Measurements from ENCODE around the gene RPL32. TPM values are rescaled to one million over a fixed set of nuclear protein-coding genes. Genes with fewer than 3 reads are reported as not detected.

Gene RPL32
- polyA plus RNA-seq, 3 donors, result 932 to 1,052 (median 942) TPM

GRCh38 chr3:12797892-12798558 is 43.3 kb downstream of the RPL32 start:
- H3K4me3 Mint-ChIP-seq, result peak overlapping the region in 1 of 2 donors; percentile 55
- Histone ChIP-seq H3K4me1 (ENCODE audit: control insufficient read depth in 1 of 2, insufficient read depth in 2 of 2, low read length in 2 of 2) (peaks cover 8 to 11% of the 10 kb centered on the region in 2 donors), H3K27me3 (ENCODE audit: control insufficient read depth in 2 of 2, insufficient read depth in 2 of 2, low read length in 2 of 2) (peaks cover 8 to 18% of the 10 kb centered on the region in 2 donors), H2AFZ (ENCODE audit: insufficient read depth, low read depth, low read length, poor library complexity, severe bottlenecking) (no peak overlapping the region), H3K4me2 (replicated peaks; ENCODE audit: extremely low read depth, low read length, poor library complexity, severe bottlenecking) (no peak overlapping the region), H3K27ac (ENCODE audit: low read depth in 1 of 2, low read length in 2 of 2) (no peak overlapping the region), H4K20me1 (ENCODE audit: insufficient read depth, low read length) (no peaks in the 10 kb centered on the region), H3K36me3 (replicated peaks in 1 of 2; ENCODE audit: control insufficient read depth in 1 of 2, insufficient read depth in 2 of 2, low read length in 2 of 2) (no peaks in the 10 kb centered on the region), H3K79me2 (ENCODE audit: insufficient read depth, low read length) (no peaks in the 10 kb centered on the region), H3K4me3 (replicated peaks in 1 of 3; ENCODE audit: low read depth in 2 of 3, low read length in 3 of 3) (no peak overlapping the region), H3K9ac (ENCODE audit: insufficient read depth, low read length, poor library complexity, severe bottlenecking) (no peak overlapping the region), H3K9me3 (replicated peaks in 1 of 2; ENCODE audit: control insufficient read depth in 1 of 2, insufficient read depth in 1 of 2, low read length in 2 of 2) (no peaks in the 10 kb centered on the region)
- no peak overlapping the region for H3K27ac Mint-ChIP-seq
- DNase-seq, result no peak
- H3K27me3 Mint-ChIP-seq (ENCODE audit: low read depth in 3 of 3), result peaks cover 24 to 41% (median 36%) of the 10 kb centered on the region in 3 donors
- WGBS (ENCODE audit: insufficient coverage), result 71% methylated on average over 4 of the region's 8 CpGs
- intact Hi-C loops (cut with micrococcal nuclease), result no loop called here
- H3K9me3 Mint-ChIP-seq, result peaks cover 0 to 9% (median 2%) of the 10 kb centered on the region in 7 donors
- no peak for TF ChIP-seq CTCF (IDR thresholded peaks at IDR 0.05)
- H3K36me3 Mint-ChIP-seq, result no peaks in the 10 kb centered on the region
- peaks cover 10% of the 10 kb centered on the region for H3K4me1 Mint-ChIP-seq

- DNase-seq, result no peak
- Histone ChIP-seq H3K9me3 (replicated peaks in 1 of 2; ENCODE audit: control insufficient read depth in 1 of 2, insufficient read depth in 1 of 2, low read length in 2 of 2) (no peaks in the 10 kb centered on the region), H3K4me3 (replicated peaks in 1 of 3; ENCODE audit: low read depth in 2 of 3, low read length in 3 of 3) (no peak overlapping the region), H3K9ac (ENCODE audit: insufficient read depth, low read length, poor library complexity, severe bottlenecking) (no peak overlapping the region), H4K20me1 (ENCODE audit: insufficient read depth, low read length) (no peaks in the 10 kb centered on the region), H2AFZ (ENCODE audit: insufficient read depth, low read depth, low read length, poor library complexity, severe bottlenecking) (peak overlapping the region; percentile 79), H3K4me2 (replicated peaks; ENCODE audit: extremely low read depth, low read length, poor library complexity, severe bottlenecking) (peak overlapping the region; percentile 64), H3K36me3 (replicated peaks in 1 of 2; ENCODE audit: control insufficient read depth in 1 of 2, insufficient read depth in 2 of 2, low read length in 2 of 2) (no peaks in the 10 kb centered on the region), H3K4me1 (ENCODE audit: control insufficient read depth in 1 of 2, insufficient read depth in 2 of 2, low read length in 2 of 2) (peaks cover 8 to 11% of the 10 kb centered on the region in 2 donors), H3K27me3 (ENCODE audit: control insufficient read depth in 2 of 2, insufficient read depth in 2 of 2, low read length in 2 of 2) (peaks cover 8 to 18% of the 10 kb centered on the region in 2 donors), H3K27ac (ENCODE audit: low read depth in 1 of 2, low read length in 2 of 2) (no peak overlapping the region), H3K79me2 (ENCODE audit: insufficient read depth, low read length) (no peaks in the 10 kb centered on the region)
- peaks cover 10% of the 10 kb centered on the region for H3K4me1 Mint-ChIP-seq
- WGBS (ENCODE audit: insufficient coverage), result 97% methylated on average over 4 of the region's 17 CpGs
- TF ChIP-seq CTCF (IDR thresholded peaks at IDR 0.05), result no peak
- H3K4me3 Mint-ChIP-seq, result peak overlapping the region in 1 of 2 donors; percentile 87
- no peak overlapping the region for H3K27ac Mint-ChIP-seq
- no peaks in the 10 kb centered on the region for H3K36me3 Mint-ChIP-seq
- H3K9me3 Mint-ChIP-seq, result peaks cover 0 to 8% (median 2%) of the 10 kb centered on the region in 7 donors
- intact Hi-C loops (cut with micrococcal nuclease), result no loop called here
- peaks cover 25 to 41% (median 36%) of the 10 kb centered on the region in 3 donors for H3K27me3 Mint-ChIP-seq (ENCODE audit: low read depth in 3 of 3)
These were observed 44.1 kb downstream of the RPL32 start for GRCh38 chr3:12797124-12797891.
